Stimulated activated CD4-positive, alpha-beta T cell treated with anti-CD3 and anti-CD28 coated beads, Interleukin-2, amount 100 ng/mL, for 48 hours (primary cell): Measurements from ENCODE around the gene C1orf115.
"Not testable (repeated sequence)": the region's sequence is repeated elsewhere in the genome, so short reads cannot be mapped to it uniquely, and the experiment has no call there.

Experiments used
- DNase-seq, 2 donors: peaks; one replicate each; pipeline ENCODE4 v3.0.0-alpha.2; 2020

C1orf115 gene

DNA sequence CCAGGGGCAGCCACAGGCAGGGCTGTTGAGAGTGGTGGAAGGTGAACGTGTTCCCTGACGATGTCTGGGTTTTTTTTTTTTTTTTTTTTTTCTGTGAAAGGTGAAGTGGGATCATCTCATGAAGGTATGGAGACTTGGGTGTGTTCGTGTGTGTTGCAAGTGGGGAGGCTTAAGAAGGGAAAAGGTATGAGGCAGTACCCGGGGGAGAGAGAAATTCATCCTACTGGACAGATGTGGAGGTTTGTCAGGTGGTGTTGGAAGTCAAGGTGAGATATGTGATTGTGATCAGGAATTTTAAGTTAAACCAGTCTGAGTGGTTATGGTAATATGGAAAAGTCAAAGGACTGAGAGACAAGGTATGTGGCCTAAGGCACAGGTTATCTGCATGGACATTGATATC is 5.3 kb downstream of the C1orf115 start:
- DNase-seq: no peak

DNA sequence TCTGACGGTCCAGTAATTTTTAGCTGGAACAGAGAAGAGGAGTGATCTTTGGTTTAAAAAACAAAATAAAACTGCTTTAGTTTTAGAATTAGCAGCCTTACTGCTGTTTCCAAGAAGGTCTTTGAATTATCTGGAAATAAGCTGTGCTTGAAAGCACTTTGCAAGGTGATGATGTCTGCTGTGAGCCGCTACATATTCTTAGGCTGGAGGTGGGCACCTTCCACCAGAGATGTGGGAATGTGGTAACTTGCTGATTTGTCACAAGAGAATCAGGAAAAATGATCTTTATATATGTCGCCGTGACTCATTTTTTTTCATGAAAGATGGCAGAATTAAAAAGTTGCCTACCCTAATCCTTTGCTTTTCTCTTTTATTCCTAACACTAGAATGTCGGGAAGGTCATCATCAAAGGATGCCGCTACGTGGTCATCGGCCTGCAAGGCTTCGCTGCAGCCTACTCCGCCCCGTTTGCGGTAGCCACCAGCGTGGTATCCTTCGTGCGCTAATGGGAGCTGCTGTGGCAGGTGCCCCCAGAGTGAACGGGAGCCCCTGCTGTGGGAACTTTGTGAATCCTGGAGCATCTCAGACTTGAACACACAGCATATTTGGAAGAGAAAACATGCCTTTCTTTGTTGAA is 6.2 kb downstream of the C1orf115 start:
- no peak for DNase-seq

DNA sequence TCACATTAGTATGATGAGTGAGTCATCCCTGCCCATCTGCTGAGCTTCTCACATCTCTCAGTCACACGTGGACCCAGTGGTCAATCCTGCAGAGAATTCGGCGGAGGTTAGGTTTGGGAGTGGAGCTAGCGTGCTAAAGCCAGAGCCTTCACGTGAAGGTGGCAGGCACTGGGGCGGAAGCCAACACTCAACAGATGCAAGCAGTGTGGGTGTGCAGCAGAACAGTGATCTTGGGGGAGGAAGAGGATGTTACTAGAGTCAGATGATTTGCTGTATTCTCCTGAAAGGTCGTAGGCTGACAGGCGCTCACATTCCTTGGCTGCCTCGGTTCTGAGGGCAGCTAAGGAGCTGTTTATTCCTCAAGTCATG is 6.7 kb downstream of the C1orf115 start:
- no peak for DNase-seq

DNA sequence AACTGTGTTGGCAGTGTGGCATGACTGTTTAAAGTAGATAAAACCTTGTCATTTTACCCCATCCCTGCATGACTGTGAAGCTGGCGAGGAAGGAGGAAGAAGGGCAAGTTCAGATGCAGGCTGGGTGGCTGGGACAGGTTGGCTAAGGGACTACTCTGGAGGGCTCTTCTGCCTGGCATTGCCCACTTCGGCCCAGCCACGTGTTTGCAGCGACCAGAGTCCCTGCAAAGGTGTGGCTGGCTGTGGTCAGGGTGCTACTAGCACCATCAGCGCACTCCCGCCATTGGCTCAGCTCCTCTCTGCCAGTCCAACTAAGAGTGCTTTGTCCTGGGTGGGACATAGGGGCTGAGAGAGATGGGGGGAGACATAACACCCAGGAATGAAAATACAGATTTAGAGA is 7.2 kb downstream of the C1orf115 start:
- DNase-seq: no peak

DNA sequence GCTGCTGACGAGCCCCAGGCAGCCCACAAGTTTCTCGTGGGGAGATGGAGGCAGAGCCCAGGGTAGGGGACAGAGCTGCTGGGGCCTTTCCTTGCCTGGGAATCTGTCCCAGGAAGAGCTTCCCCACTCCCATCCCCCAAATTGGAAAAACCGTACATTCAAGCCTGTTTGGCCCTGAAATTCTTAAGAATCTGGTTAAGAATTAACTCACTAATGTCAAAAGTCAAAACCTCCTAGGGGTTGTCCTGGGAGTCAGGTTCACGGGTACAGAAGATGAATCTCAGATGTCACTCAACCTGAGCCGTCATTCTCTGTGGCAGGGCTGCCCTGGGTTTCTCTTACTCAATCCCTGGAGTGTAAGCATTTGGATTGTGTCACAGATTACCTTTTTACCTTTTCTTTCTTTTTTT is 8.4 kb downstream of the C1orf115 start:
- no peak for DNase-seq

DNA sequence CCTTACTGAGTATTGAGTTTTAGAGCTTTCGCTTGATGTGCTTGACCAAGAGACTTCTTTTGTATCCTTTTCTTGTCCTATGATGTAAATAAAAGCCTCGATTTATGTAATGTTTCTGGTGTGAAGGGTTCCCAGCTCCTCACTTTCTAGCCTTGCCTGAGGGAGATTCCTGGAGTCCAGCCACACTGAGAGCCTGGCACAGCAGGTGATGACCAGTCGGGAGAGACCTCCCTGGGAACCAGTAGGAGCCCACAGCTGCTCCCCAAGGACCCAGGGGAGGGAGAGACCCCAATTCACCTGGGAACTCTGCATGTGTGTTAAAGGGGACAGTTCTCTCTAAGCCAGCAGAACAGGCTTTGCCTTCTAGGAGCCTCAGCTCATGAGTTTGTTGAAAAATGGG is 8.9 kb downstream of the C1orf115 start:
- DNase-seq: no peak

DNA sequence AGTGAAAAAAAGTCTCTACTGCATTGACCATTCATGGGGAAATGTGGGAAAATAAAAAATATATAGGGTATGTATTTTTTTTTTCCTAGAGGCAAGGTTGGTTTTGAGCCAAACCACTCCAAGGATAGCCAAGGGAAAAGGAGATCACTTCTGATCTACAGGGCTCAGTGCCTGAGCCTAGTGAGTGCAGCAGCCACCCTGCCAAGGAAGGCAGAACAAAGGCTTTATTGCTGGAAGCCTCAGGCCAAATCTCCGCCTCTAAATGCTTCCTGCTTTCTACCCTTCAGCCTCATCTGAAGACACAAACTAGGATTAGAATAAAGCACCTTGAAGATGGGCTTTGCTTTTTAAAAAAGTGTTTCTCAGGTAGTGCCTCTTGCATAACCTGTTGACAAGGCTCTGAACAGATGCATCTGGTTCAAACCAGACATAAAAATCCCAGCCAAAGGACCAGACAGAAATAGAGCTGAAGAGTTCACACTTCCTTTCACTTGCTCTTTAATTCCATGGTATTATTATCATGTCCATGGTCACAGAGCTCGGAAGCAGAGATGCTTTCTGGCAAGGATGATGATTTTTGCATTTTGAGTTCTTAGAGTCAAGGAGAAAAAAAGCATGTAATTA is 10.5 kb downstream of the C1orf115 start:
- DNase-seq: no peak

DNA sequence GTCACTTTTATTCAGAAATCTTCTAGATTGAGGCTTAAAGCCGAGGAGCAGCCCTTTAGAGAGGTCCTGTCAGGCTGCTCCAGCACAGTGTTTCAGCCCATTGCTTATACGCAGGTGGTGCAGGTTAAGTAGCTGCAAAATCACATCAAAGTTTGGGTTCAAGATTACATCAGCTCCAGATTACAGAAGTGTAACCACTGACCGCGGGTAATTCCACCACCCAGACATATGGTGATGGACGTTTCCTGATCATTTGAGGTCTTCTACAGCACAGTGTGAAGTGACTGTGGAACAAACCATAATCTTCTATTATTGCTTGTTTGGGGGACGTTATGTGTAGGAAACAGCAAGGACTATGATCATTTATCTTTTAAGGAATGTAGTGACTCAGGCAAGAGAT is 11.8 kb downstream of the C1orf115 start:
- DNase-seq: no peak

DNA sequence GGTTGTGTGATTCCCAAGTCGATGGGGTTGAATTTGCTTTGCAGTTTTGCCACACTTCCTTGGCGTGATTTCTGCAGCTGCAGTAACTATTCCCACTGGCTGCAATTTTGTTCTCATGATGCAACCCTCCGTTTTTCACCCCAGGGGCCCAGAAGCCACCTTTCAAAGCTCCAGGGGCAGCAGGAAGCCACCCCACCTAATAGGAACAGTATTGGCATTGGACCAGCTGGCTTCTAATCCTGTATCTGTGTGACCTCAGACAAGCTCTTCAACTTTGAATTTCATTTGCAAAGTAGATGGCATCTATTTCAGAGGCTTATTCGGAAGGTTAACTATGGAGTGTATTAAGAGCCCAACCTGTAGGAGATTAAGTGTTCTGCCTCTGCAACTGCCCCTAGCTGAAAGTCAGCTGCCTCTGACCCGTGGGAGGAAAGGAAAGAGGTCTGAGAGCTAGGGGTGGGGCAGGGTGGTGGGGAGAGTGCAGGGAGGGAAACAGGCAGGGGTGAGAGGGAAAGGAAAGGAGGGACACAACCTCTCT is 12.6 kb downstream of the C1orf115 start:
- DNase-seq: no peak

DNA sequence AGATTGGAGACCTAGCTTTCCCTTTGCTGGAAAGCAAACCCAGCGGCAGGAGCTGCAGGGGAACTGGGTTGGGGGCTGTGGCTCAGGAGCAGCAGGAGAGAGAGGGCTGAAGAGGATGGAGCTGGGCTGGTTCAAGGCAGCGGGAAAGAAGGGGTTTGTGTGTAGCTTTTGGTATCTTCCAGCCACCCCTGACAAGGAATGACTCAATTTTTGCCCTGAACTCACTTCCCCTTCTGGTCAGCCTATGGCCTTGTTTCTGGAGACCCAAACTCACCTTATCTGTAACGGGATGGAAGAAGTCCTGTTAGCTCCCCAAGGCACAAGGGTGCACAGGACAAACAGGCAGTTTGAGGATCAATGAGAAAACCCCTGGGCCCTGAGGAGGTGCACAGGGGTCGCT is 13.1 kb downstream of the C1orf115 start:
- no peak for DNase-seq

DNA sequence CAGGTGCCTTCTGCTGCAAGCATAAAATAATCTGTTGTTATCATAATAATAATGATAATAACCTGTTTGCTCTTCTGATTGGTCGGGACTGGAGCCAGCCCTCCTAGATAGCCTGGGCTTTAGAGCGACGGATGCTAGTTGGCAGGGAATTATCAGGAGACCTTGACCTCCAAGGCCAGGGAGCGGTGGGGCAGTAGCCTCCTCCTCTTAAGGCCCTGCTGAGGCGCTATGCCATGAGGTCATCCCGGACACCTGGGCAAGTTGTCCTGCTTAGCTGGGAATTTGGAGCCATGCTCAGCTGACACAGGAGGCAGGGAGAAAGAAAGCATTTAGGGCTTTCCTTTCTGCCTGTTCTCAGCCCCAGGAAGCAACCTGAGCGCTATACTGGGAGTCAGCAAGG is 15.6 kb downstream of the C1orf115 start:
- no peak for DNase-seq

DNA sequence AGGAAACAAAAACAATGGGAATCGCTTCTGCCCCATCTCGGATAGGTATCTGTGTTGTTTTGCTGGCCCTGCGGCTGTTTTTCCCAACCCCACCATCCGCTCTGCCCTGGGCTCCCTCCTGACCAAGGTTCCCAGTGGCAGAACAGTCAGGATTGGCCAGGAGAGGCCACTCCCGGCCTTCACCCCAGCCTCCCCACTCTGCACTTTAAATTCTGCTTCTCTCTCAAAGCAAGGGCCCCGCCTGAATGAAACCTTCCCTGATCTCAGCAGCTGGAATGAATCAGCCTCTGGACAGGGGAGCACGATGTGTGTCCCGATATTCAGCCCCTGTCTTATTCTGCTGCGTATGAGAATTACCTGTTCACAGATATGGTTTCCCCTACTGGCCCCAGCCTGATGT is 16.3 kb downstream of the C1orf115 start:
- DNase-seq: no peak

DNA sequence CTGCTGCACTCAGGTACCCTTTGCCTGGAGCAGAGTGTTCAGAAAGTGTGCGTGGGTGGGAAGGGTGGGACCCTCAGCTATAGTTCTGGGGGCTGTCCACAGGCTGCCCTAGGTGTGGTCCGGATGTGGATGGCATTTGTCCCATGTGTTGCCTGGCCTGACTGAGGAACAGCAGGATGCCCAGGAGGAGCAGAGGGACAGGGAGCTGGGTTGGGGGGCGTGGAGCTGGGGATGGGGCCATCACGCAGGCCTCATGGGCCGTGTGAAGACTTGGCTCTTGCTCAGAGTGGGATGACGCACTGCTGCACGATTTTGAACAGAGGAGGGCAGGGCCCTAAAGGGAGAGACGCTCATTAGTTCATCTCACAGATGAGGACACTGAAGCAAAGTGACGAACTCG is 17.0 kb downstream of the C1orf115 start:
- DNase-seq: no peak

DNA sequence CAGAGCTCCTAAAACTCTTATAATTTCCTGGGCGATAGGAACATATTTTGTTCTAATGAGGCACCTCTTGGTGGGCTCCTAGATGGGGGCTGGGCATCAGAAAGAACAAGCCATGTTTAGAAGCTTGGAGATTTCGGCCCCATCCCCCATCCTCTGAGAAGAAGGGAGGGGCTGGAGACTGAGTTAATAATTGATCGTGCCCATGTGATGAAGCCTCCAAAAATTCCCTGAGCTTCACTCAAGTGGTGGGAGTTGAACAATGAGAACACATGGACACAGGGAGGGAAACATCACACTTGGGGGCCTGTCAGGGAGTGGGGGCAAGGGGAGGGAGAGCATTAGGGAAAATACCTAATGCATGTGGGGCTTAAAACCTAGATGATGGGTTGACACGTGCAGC is 18.1 kb downstream of the C1orf115 start:
- no peak for DNase-seq

DNA sequence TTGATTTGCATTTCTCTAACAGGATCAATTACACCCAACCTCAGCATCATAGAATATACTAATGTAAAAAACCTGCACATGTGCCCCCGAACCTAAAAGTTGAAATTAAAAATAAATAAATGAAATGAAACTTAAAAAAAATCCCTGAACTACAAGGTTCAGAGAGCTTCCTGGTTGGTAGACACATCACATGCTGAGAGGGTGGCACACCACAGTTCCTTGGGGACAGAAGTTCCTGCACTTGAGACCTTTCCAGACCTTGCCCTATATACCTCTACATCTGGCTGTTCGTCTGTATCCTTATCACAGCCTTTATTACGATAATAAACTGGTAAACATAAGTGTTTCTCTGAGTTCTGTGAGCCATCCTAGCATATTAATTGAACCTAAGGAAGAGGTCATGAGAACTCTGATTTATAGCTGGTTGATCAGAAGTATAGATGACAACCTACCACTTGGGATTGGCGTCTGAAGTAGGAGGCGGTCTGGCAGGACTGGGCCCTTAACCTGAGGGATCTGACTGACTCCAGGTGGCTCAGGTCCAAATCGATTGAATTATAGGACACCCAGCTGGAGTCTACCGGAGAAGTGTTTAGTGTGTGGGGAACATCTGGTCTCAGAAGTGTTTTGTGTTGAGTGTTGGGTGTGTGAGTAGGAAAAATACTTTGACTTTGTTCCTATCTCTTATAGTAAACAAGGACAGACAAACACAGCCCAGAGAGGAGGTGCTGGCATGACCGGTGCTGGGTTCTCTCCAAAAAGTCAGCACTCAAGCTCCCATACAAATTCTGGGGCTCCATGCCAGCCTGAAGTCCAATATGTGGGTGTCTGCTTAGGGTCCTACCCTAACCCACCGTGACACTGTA is 19.0 kb downstream of the C1orf115 start:
- DNase-seq: no peak

DNA sequence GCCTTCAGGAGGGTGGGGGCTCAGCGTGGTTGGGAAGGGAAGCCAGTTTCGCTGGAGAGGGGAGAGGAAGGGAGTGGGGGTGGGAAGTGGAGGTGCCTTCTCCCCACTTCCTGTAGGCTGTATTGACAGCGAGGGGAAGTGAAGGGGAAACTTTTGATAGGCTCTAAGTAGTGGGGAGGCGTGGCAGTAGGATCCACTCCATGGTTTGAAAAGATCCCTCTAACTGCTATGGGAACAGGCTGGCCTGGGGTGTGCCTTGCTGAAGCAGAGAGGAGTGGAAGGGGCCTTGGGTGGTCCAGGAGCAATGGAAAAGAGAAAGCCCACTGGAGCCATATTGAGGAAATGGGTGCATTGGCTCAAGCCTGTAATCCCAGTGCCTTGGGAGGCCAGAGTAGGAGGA is 20.2 kb downstream of the C1orf115 start:
- no peak for DNase-seq

DNA sequence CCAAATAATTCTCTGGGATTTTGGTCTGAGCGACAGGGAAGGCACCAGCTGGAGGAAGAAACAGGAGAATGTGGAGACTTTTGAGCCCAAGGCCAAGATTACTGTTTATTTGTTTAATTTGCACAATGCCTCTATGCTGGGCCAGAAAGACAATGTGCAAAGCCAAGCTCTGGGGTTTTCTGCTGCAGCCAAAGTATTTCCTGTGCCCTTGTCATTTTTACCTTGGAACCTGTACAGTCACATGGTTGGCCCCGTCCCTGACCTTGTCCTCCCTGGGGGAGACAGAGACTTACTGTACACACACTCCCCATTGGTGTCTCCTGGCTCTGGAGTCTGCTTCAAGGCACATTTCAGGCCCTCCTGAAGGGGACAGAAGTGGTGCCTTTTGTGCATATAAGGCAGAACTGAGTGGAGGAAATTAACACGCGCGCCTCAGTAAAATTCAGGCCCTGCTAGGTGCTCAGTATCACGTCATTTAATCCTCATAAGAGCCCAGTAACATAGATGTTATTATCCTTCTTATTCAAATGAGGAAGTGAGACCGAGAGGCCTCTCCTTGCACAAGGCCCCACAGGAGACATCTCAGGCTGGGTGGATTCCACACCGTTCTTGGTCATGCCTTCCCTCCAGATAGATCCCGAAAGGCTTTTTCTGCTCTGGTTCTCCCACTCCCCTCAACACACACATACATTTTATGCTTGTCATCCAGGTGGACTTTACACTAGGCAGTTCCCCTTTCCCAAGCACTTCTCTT is 21.1 kb downstream of the C1orf115 start:
- no peak for DNase-seq

DNA sequence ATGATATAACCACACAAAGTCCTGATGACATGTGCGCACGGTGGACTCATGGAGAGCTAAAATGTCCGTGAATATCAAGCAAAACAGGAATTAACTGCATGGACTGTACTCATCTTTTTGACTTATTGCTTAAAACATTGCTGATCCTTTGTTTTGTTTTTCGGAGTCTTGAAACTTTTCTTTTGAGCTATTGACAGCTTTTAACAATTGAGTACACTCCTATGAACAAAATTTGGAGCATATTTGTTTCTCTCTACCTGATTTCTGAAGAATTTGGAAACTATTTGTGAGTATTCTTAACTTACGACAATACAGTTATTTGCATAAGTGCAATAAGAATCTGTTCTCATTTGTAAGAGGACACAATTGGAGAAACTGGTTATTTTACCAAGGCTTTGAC is 25.8 kb downstream of the C1orf115 start:
- not testable (repeated sequence) for DNase-seq

DNA sequence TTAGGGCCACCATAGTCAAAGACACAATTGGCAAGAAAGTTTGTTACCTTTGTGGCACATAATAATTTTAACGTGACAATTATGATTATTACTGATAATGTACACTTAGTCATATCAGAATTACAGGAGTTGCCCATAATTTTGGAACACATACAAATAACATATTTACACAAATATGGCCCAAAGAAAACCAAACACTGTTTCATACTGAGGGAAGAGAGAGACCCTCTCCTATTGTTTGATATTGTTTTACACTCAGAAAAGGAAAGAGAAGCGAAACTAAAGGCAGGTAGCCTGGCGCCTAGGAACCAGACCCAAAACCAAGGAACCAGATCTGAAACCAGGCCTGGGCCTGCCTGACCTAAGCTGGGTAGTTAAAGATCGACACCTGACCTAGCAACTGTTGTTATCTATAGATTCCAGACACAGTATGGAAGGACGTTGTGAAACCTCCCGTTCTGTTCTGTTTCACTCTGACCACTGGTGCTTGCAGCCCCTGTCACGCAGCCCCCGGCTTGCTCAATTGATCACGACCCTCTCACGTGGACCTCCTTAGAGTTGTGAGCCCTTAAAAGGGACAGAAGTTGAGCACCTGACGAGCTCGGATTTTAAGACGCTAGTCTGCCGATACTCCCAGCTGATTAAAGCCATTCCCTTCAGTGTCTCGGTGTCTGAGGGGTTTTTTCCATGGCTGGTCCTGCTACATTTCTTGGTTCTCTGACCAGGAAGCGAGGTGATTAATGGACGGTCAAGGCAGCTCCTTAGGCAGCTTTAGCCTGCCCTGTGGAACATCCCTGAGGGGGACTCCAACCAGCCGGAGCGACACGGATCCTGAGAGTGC is 27.9 kb downstream of the C1orf115 start:
- no peak for DNase-seq

DNA sequence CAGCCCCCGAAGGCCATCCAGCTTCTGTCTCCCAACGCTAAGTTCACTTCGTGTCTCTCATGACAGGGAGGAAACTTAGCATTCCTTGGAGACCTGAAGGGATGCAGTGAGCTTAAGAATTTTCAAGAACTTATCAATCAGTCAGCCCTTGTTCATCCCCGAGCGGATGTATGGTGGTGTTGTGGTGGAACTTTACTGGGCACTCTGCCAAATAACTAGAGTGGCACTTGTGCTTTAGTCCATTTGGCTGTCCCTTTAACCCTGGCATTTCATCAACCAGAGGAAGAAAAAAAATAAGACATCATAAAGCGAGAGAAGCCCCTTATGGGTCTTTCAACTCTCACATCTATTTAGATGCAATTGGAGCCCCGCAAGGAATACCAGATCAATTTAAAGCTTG is 31.1 kb downstream of the C1orf115 start:
- DNase-seq: not testable (repeated sequence)

DNA sequence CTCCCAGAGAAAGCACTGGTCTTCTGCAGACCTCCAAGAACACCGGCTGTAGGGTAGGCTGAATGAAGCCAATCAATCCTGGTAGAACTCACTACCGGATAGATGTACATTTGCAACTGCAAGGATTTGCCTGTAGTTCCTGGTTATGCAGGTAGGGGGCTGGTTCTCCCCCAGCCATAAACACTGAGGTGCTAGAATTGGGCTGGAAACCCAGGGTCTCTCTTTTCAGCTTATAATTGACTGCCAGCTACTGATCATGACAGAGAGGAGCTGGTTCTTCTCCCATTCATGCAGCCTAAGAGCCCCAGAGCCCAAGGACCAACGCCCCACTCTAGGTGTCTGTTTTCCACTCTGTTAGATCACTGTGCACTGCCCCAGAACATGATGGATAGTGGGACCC is 36.5 kb downstream of the C1orf115 start:
- no peak for DNase-seq

DNA sequence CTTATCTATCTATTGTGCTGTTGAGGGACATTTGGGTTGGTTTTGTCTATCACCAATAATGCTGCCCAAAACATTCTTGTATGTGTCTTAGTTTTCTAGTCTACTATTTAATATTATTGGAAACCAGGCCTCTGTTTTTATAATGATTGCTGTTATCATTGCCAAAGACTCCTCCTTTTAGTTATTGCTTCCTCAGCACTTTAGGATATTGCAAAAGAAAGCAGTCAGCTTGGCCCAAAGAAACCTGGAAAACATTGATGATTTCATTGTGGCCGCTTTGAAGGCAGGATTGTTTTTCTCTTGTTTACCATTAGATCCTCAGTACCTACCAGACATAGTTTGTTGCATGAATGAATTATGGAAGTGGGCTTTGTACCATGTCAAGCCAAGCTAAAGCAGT is 37.4 kb downstream of the C1orf115 start:
- DNase-seq: no peak
